Choroid plexus epithelial cell (primary cell): ENCODE results near the gene SYCP2L.

ENCODE experiments used
- DNase-seq: peaks from one replicate; pipeline ENCODE4 v3.0.0-alpha.2; 2010; ENCODE audit warnings: low read depth
- H3K4me3 ChIP-seq: 2 replicates; pipeline ENCODE4 v1.5.1; 2011; ENCODE audit warnings: low read depth, mild to moderate bottlenecking, control low read depth, low read length, moderate library complexity
- TF ChIP-seq, protein P1 (sequence below): conservative IDR thresholded peaks from 2 replicates; pipeline ENCODE4 v1.5.1; 2011; ENCODE audit warnings: low read depth, mild to moderate bottlenecking, control low read depth, inconsistent platforms, low read length, moderate library complexity

The SYCP2L gene

DNA sequence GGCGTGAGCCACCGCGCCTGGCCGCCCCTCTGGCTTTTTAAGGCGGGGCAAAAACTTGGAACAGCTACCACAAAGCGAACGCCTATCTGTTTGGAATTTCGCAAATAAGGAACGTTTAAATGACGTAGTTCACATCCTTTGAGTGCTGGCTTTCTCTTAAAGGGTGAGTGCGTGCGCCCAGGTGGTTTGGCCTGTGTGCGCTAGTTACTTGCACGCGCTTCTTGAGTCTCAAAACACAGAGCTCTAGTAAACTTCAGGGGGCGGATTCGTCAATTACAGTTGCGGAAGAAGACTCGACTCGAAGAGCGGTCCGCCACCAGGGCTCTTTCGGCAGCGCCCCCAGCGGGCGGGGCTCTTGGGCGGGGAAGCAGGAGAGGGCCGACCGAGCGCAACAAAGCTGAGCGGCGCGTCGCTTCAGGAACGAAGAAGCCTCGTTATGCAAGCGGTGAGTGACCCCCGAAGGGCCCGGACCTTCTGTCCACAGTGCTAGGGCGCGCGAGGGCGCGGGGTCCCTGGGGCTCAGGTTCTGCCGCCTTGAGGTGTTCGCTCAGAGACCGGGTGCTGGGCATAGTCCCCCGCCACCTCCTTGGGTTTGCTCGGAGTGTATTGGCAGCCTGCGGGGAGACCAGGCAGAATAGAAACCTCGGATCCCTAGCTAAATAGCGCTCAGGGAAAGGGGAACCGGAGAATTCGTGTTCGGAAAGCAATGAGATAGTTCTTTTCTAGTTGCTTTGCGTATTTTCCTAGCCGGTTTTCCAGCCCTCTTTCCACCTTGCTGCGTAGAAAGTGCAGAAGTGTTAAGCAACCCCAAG, at the start of gene SYCP2L:
TSS of gene SYCP2L (plus strand) at position 362 of the 812 bp plus-strand sequence. CDS start at position 437, 75 bp downstream.
- TF ChIP-seq, protein P1, sequence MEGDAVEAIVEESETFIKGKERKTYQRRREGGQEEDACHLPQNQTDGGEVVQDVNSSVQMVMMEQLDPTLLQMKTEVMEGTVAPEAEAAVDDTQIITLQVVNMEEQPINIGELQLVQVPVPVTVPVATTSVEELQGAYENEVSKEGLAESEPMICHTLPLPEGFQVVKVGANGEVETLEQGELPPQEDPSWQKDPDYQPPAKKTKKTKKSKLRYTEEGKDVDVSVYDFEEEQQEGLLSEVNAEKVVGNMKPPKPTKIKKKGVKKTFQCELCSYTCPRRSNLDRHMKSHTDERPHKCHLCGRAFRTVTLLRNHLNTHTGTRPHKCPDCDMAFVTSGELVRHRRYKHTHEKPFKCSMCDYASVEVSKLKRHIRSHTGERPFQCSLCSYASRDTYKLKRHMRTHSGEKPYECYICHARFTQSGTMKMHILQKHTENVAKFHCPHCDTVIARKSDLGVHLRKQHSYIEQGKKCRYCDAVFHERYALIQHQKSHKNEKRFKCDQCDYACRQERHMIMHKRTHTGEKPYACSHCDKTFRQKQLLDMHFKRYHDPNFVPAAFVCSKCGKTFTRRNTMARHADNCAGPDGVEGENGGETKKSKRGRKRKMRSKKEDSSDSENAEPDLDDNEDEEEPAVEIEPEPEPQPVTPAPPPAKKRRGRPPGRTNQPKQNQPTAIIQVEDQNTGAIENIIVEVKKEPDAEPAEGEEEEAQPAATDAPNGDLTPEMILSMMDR, result peak; percentile 26
- DNase-seq, result peak; percentile 47
- H3K4me3 ChIP-seq, result peak within 1 kb of the TSS; percentile 45

DNA sequence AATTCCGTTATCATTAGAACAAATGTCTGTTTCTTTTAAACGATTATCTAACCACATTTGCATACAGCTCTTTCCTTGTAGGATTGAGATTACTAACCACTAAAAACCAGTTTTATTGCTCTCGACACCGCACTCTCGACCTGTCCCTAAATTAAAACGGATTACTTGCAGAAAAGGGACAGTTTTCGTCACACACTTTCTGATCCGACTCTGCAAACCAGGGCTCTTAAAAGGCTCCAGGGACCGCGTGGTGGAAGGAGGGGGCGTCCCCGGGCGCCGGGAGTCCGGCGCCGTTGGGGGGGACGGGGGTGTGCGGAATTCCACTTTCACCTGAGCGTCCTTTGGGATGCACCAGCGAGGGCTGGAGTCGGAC, 49.2 kb upstream of the SYCP2L start:
- H3K4me3 ChIP-seq, result peak overlapping the region; percentile 73
- TF ChIP-seq, protein P1, result no peak
- DNase-seq, result peak; percentile 4

DNA sequence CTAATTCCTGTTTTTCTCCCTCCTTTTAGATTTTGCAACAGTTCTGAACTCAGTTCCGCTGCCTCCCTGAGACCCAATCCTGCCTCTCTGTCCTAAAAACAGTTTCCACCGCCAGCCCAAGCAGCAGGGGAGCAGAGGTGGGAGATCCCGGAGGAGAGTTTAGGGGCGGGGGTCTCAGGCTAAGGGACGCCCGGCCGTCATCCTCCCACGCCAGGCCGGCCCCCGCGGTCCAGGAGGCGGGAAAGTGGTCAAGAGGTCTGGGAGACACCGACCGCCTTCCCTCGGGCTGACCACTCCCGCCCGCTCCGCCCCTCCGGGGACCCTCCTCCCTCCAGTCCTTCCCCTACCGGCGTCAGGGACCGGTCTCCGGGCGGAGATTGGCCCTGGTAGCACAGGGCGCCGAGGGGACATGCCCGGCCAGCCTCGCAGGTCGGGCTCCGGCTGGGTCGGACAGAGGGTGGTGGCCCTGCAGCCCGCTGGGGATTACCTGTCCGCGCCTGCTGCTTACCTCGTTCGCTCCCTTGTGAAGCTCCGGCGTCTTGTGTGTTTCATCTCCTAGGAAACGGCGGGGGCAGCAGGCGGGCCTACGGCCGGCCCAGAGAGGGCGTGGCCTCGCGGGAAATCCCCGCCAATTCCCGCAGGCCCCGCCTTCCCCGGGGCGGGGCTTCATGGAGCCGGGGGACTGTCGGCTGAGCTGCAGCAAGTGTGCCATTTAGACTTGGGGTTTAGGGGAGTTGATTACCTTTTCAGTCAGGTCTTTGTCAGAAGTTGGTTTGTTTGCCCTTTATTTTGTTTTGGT, 48.7 kb upstream of the SYCP2L start, which contains the start of gene MAK:
TSS of gene MAK (minus strand) at position 545 of the 799 bp plus-strand sequence. CDS start 7,891 bp downstream, outside the sequence.
- H3K4me3 ChIP-seq, result peak within 1 kb of the TSS; percentile 73
- DNase-seq, result peak; percentile 83
- TF ChIP-seq, protein P1, result no peak

DNA sequence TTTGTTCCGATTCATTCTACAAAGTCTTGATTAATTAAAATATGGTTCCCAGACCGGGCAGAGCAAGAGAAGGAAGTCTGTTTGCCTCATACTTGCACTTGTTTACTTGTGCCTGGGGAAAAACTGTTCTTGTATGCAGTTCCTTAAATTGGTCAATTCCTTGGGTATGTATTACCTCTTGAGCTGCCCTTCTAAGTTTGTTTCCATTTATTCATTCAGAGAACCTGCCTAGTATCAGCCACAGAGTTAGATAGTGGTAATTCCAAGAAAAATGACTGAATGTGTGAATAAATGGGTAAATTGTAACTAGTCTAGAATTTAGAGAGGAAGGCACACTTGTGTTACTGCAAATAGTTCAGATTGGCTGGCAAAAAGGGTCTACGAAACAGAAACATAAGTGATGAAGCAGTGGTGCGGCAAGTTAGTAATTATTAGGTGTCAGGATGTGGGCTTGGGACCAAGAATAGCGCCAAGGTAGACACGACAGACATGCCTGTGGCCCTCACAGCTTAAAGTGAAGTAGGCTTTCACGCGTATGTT, 48.0 kb upstream of the SYCP2L start:
- no peak for DNase-seq

DNA sequence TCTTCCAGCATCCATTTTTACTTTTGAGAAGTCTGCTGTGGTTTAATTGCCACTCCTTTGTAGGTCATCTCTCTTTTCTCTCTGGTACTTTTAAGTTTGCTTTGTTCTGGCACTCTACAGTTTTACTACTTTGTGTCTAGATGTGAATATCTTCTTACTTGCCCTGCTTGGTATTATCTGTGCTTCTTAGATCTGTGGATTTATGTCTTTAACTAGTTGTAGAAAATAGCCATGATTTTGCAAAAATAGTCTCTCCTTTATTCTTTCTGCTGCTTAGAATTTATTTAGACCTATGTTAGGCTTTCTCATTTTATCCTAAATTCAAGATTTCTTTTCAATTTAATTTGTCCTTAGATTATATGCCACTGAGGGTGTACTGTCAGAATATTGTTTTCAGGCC, 43.3 kb upstream of the SYCP2L start:
- H3K4me3 ChIP-seq, result no peak overlapping the region
- no peak for DNase-seq
- TF ChIP-seq, protein P1, result no peak

More for the DNA sequence above, 48.0 kb upstream of the SYCP2L start:
- peak overlapping the region; percentile 73 for H3K4me3 ChIP-seq
- TF ChIP-seq, protein P1, result no peak

DNA sequence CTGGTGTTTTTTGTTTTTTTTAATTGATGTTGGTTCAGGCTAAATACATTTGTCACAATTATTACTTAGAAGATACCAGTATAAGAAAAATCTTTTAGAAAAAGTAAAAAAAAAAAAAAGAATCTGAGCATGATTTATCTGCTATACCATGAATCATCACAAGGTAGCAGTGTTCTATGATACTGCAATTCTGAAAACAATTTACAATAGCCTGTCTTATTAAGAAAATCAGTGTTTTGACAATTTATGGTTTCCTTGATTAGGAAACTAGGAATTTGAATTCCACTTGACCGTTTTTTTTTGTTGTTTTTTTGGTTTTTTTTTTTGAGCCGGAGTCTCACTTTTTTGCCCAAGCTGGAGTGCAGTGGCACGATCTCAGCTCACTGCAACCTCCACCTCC, 39.2 kb upstream of the SYCP2L start:
- DNase-seq, result peak; percentile 26
- H3K4me3 ChIP-seq, result no peak overlapping the region
- TF ChIP-seq, protein P1, result no peak
